ENCODE results near the gene TTYH1. TPM values are rescaled to one million over a fixed set of nuclear protein-coding genes. Genes with fewer than 3 reads are reported as not detected.

The TTYH1 gene
- total and polyA plus RNA-seq, 2 of the 8 experiments (the other 6 are each of a cell fraction or from before 2014, with no cell fraction given), result 26.7 to 46.5 TPM

DNA sequence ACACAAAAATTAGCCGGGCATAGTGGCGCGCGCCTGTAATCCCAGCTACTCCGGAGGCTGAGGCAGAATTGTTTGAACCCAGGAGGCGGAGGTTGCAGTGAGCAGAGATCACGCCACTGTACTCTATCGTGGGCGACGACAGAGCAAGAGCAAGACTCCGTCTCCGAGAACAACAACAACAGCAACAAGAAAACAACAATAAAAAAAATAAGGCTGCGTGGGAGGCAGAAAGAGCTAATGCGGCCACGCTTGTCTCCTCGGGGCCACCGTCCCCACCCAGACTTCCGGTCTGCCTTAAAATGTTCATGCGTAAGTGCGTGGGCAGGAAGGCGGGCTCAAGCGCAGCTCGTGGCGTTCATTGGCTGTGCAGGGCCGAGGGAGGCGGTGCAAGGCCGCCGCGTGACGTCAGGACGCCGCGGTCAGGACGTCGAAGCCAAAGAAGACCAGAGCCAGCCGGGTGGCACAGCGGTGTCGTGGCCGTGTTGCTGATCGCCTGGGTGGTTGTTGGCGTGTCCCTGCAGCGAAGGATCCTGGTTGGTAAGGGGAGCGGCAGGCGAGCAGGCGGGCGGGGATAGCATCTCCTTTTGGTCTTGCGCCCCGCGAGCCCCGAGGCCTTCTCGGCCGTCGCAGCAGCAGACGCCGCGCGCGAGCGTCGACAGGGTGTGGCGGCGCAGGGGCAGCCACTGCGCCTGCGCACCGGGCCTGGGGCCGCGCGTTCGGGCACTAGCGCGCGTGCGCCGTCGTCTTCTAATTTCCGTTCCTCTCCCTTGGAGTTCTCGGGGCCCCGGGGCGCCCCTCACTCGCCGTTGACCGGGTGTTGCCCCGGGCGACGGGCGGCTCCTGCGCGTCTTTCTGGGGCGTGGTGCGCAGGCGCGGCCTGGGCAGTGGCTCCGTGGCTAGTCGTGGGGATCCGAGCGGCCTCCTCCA lies 33.8 kb downstream of the TTYH1 start, which contains the start of gene LENG8 (continued):
- TF ChIP-seq CEBPB (IDR thresholded peaks at IDR 0.05; ENCODE audit: low read depth, low read length), result no peak

Data from H1 (cell line).